NT2/D1 (cell line): ENCODE results near the gene CDK5RAP2.
"Not testable (repeated sequence)": the region's sequence is repeated elsewhere in the genome, so short reads cannot be mapped to it uniquely, and the experiment has no call there.

Experiments used
- DNase-seq: peaks from one replicate; pipeline ENCODE4 v3.0.0-alpha.2; 2011; ENCODE audit warnings: low read depth, low spot score
- H3K27me3 ChIP-seq: 2 replicates; pipeline ENCODE4 v1.6.0; 2011; ENCODE audit warnings: mild to moderate bottlenecking; ENCODE audit not compliant: insufficient read length, insufficient read depth
- H3K36me3 ChIP-seq: 2 replicates; pipeline ENCODE4 v1.6.1; 2011; ENCODE audit warnings: mild to moderate bottlenecking, low read length, mixed read lengths; ENCODE audit not compliant: insufficient read depth, insufficient read length
- H3K4me1 ChIP-seq: 2 replicates; pipeline ENCODE4 v1.5.1; 2011; ENCODE audit not compliant: insufficient read depth, insufficient read length
- H3K4me3 ChIP-seq: 2 replicates; pipeline ENCODE4 v1.5.1; 2011; ENCODE audit warnings: low read depth; ENCODE audit not compliant: insufficient read length
- H3K9ac ChIP-seq: 2 replicates; pipeline ENCODE4 v1.6.0; 2011; ENCODE audit warnings: low read depth; ENCODE audit not compliant: insufficient read length
- H3K9me3 ChIP-seq: 2 replicates; pipeline ENCODE4 v1.5.1; 2011; ENCODE audit warnings: mild to moderate bottlenecking, low read length; ENCODE audit not compliant: insufficient read depth
- SUZ12 ChIP-seq: IDR thresholded peaks from 2 replicates; pipeline ENCODE4 v1.6.1; 2011; ENCODE audit not compliant: insufficient read length, insufficient read depth; ENCODE audit errors: extremely low read depth
- YY1 ChIP-seq: IDR thresholded peaks from 2 replicates; pipeline ENCODE4 v1.6.1; 2011; ENCODE audit not compliant: insufficient read length, insufficient read depth
- ZNF274 ChIP-seq: IDR thresholded peaks from 2 replicates; pipeline ENCODE4 v1.6.1; 2011; ENCODE audit warnings: mild to moderate bottlenecking, low read depth, low read length

Gene CDK5RAP2

GRCh38 chr9:120464176-120464886, 115.6 kb downstream of the CDK5RAP2 start:
- Histone ChIP-seq H3K36me3 (peaks cover 68% of the 10 kb centered on the region), H3K4me3 (no peak overlapping the region), H3K4me1 (no peaks in the 10 kb centered on the region), H3K9me3 (no peaks in the 10 kb centered on the region), H3K27me3 (no peaks in the 10 kb centered on the region), H3K9ac (no peak overlapping the region)
- TF ChIP-seq YY1 (no peak), SUZ12 (no peak), ZNF274 (no peak)
- no peak for DNase-seq

GRCh38 chr9:120463765-120464164, 116.2 kb downstream of the CDK5RAP2 start:
- no peak for TF ChIP-seq ZNF274
- TF ChIP-seq YY1, result no peak
- TF ChIP-seq SUZ12, result no peak
- no peaks in the 10 kb centered on the region for H3K27me3 ChIP-seq
- no peak for DNase-seq
- peaks cover 67% of the 10 kb centered on the region for H3K36me3 ChIP-seq
- no peaks in the 10 kb centered on the region for H3K9me3 ChIP-seq
- no peak overlapping the region for H3K9ac ChIP-seq
- H3K4me3 ChIP-seq, result no peak overlapping the region
- no peaks in the 10 kb centered on the region for H3K4me1 ChIP-seq

DNA sequence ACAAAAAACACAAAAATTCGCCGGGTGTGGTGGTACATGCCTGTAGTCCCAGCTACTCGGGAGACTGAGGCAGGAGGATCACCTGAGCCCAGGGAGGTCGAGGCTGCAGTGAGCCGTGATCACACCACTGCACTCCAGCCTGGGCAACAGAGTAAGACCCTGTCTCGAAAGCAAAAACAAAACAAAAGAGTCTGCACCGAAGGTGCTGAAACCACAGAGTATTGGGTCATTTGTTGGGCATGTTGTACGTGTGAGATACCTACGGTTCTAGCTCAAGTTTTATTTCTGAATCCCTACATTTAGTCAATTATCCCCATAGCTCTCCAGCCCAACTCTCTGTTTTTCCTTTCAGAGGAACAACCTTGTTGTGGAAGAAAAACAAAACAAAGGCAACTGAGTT, 118.3 kb downstream of the CDK5RAP2 start:
- not testable (repeated sequence) for H3K9ac ChIP-seq, H3K9me3 ChIP-seq, H3K4me1 ChIP-seq, H3K4me3 ChIP-seq, DNase-seq, H3K27me3 ChIP-seq
- H3K36me3 ChIP-seq, result peaks cover 63% of the 10 kb centered on the region

GRCh38 chr9:120456218-120456617, 123.7 kb downstream of the CDK5RAP2 start:
- Histone ChIP-seq H3K27me3 (no peaks in the 10 kb centered on the region), H3K9me3 (no peaks in the 10 kb centered on the region), H3K4me1 (no peaks in the 10 kb centered on the region), H3K9ac (no peak overlapping the region), H3K36me3 (peaks cover 61% of the 10 kb centered on the region), H3K4me3 (no peak overlapping the region)
- no peak for TF ChIP-seq YY1
- no peak for TF ChIP-seq SUZ12
- TF ChIP-seq ZNF274, result no peak
- no peak for DNase-seq

DNA sequence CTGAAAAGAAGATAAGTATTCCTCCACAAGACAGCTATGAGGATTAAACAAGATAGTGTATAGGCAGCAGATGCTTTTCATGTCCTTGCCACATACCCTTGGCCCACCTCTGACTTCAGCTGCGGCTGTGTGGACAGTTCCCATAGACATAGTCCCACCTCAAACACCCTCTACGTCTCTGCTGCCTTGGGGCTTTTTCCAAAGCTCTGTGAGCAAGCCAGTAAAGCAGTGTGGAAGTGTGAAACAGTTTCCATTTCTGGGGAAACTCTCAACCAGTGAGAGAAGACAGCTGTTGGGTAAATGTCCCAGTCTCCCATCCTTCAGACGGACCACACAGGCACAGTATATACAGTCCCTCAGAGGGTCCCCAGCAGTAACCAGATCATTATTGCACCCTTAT, 125.5 kb downstream of the CDK5RAP2 start:
- TF ChIP-seq YY1, result no peak
- TF ChIP-seq SUZ12, result no peak
- no peak for TF ChIP-seq ZNF274
- H3K4me1 ChIP-seq, result no peaks in the 10 kb centered on the region
- H3K27me3 ChIP-seq, result no peaks in the 10 kb centered on the region
- DNase-seq, result no peak
- peaks cover 60% of the 10 kb centered on the region for H3K36me3 ChIP-seq
- no peak overlapping the region for H3K9ac ChIP-seq
- no peaks in the 10 kb centered on the region for H3K9me3 ChIP-seq
- H3K4me3 ChIP-seq, result no peak overlapping the region

GRCh38 chr9:120453792-120454191, 126.2 kb downstream of the CDK5RAP2 start:
- no peaks in the 10 kb centered on the region for H3K27me3 ChIP-seq
- DNase-seq, result no peak
- H3K9me3 ChIP-seq, result no peaks in the 10 kb centered on the region
- TF ChIP-seq ZNF274, result no peak
- no peak for TF ChIP-seq SUZ12
- TF ChIP-seq YY1, result no peak
- no peak overlapping the region for H3K9ac ChIP-seq
- peaks cover 57% of the 10 kb centered on the region for H3K36me3 ChIP-seq
- H3K4me3 ChIP-seq, result no peak overlapping the region
- H3K4me1 ChIP-seq, result no peaks in the 10 kb centered on the region

DNA sequence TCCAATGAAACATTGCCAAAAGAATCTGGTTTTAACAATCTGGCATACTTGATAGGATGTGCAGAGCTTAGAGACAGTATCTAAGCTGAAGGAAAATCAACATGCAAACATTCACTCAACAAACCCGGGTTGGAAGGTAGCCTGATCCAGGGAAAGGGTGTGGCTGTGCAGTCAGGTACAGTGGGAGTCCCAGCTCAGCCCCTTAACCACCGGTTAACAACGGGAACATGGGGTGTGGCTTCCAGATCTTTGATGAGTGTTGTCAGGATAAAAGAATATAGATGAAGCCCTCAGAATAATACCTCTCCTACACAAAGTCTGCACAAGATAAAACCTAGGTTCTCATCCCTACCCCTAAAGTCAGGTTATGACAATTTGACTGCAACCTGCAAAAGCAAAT, 127.3 kb downstream of the CDK5RAP2 start:
- H3K9ac ChIP-seq, result no peak overlapping the region
- H3K9me3 ChIP-seq, result no peaks in the 10 kb centered on the region
- H3K27me3 ChIP-seq, result no peaks in the 10 kb centered on the region
- peaks cover 56% of the 10 kb centered on the region for H3K36me3 ChIP-seq
- no peak overlapping the region for H3K4me3 ChIP-seq
- no peak for TF ChIP-seq ZNF274
- TF ChIP-seq SUZ12, result no peak
- no peak for TF ChIP-seq YY1
- no peaks in the 10 kb centered on the region for H3K4me1 ChIP-seq
- no peak for DNase-seq

GRCh38 chr9:120450916-120451315, 129.1 kb downstream of the CDK5RAP2 start:
- Histone ChIP-seq H3K4me3 (no peak overlapping the region), H3K9ac (no peak overlapping the region), H3K36me3 (peaks cover 59% of the 10 kb centered on the region), H3K4me1 (no peaks in the 10 kb centered on the region), H3K27me3 (no peaks in the 10 kb centered on the region), H3K9me3 (no peaks in the 10 kb centered on the region)
- DNase-seq, result no peak
- TF ChIP-seq YY1, result no peak
- no peak for TF ChIP-seq SUZ12
- no peak for TF ChIP-seq ZNF274
